HG03378 (cell line): ENCODE measurements around the gene CRYL1.

Experiments used
- ATAC-seq: cut with Tn5 transposase; IDR thresholded peaks from one replicate; pipeline ENCODE4 v1.9.1; 2021; ENCODE audit warnings: mild to moderate bottlenecking, moderate library complexity; ENCODE audit not compliant: unreplicated experiment

CRYL1 gene

DNA sequence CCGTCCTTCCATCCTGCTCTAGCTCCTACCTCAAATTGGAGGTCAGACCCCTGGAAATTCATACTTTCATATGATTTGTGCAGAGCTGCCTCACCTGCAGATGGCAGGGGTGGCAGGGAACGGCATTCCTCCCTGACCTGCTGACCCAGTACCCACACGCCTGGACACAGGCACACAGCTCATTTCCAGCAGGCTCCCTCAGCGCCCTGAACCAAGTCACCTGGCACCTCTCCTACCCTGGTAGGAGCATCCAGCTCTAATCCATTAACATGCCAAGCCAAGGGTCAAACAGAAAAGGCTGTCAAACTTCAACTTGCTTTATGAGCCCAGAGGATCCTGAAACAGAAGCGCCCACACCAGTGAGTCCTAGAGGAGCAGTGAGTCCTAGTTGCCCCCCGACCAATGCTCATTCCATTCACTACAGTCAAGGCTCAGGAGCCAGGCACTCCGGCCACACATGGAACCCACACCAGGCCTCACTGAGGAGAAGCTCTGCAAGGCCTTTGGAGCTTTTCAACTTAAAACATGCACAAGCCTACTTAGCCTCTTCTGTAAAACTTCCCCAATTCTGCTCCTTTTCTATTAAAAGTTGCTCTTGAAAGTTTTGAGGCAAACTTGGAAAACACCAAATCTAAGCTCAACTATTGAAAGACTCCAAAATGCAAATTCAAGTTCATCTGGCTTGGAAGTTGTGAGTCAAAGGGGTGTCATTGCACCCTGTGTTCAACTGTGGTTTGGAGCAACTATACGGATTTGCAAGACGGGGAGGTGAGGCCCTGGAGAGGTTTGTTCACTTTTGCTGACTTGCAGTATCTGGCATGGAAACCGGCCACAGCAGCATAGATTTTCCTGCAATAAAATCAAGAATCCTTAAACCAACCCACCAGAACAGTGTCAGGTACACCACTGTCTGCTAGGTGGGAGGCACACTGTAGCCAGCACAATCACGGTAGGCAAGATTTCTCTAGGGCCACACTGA, 96.7 kb downstream of the CRYL1 start:
- ATAC-seq = no peak

DNA sequence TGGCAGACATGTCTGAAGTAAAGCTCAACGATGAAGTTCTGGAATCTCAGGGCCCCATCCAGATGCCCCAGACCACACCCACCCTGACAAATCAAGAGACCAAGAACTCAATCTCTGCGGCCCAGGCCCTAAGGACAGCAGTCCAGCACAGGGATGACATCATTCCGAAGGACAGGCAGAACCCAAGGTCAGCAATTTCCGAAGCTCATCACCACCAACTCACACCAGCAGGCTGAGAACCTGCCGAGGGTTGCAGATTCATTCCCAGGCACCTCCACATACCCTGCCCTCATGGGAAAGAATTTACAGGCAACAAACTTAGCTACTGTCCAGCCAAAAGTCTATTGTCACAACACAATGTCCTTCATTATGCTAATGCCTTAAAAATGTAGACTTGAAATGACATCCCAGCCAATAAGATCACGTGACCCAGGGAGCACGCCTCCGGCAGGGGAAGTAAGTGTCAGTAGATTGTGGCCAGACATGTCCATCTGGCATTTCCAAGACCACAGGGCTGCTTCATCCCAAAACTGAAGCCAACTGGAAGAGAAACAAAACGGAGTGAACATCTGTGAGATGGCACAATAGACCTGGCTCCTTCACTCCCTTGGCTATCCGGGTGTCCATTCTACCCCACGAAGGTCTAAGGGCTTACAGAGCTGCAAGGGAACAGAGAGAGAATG, 98.8 kb downstream of the CRYL1 start:
- no peak for ATAC-seq

DNA sequence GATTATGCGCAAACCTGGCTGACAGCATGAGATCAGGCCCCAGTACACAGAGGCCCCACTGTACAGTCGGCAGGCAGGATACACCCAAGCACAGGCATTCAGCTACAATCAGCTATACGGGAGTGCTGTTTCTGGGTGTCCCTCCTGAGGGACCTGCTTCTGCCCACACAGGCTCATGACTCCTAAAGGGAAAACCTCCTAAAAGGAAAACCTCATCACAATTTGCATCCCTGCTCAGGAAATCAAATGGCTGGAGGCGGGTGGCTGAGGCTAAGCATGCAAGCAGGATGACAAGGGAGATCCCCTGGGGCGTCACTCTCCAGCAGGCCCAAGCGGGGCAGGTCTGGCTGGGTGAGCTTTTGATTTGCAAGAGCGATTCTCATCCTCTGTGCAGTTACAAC, 99.8 kb downstream of the CRYL1 start:
- ATAC-seq = peak; percentile 61

DNA sequence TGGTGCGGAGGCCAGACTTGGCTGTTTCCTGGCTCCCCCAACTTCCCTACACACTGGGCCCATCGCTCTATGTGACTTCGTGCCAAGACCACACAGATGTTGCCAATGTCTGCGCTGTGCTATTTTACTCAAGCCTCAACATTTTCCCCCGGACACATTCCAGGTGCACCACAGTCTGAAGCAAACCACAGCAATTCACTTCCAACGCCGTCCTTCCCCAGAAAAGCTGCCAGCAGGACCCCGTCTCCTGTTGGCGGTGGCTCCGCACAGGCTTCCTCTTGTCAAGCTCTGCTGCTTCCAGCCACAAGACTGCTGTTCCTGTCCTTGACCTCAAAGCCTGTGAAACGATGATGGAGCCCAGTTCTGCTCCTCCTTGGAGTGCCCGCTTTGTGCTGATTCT, 100.7 kb downstream of the CRYL1 start:
- ATAC-seq = no peak

DNA sequence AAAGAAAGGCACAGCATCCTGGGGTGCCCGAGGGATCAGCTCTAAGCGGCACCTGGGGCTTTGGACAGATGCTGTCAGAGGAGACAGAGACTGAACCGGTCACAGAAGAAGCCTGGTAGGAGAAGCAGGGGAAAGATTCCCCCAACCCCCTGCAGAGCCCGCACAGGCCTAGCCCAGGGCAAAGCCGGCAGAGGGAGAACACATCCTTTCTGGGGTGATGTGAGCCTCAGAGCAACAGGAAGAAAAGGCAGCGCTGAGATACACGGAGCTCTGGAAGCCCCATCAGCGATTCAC, 101.2 kb downstream of the CRYL1 start:
- ATAC-seq = no peak

DNA sequence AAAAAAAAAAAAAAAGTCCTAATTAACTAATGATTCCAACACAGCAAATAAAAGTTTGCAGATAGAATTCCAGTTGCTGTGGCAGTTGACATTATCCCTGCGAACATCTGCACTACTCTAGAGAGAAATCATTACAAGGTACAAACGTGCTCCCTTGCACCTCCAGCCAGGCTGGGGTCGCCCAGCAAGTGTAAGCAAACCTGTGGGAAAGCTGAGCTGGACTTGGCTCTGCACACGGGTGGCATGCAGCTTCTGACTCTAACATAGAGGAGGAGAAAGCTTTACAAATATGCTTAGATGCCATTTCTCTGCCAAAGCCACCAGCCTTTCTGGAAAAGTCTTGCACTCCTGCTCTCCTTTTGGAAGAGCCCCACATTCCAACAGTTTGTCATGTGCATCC, 103.3 kb downstream of the CRYL1 start:
- no peak for ATAC-seq

DNA sequence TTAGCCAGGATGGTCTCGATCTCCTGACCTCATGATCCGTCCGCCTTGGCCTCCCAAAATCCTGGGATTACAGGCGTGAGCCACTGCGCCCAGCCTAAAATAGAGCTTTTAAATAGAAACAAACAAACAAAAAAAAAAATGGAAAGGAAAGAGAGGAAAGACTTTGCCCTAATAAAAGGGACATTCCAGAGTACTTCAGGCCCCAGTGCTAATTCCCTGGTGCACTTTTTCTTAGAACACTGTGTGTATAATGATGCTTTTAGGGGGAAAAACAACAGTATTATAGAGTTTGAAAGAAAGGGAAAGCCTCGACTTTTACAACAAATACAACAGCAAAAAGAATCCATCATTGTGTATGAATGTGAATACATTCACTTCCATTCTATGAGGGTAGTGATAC, 104.7 kb downstream of the CRYL1 start:
- no peak for ATAC-seq

DNA sequence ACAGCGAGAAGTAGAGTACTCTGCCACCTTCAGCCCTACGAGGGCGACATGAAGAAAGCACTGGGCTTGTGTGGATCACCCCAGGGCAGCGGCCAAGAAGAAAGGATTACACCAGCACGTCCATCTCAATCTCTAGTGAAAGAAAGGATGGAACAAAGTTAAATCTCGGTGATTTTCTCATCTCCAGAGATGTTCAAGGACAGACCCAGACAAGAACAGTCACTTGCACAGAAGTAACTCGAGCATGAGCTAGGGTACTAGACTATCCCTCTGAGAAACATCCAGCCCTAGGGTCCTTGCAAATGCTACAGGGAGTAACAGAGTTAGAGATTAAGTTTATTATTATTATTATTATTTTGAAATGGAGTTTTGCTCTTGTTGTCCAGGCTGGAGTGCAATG, 106.7 kb downstream of the CRYL1 start:
- ATAC-seq = no peak

DNA sequence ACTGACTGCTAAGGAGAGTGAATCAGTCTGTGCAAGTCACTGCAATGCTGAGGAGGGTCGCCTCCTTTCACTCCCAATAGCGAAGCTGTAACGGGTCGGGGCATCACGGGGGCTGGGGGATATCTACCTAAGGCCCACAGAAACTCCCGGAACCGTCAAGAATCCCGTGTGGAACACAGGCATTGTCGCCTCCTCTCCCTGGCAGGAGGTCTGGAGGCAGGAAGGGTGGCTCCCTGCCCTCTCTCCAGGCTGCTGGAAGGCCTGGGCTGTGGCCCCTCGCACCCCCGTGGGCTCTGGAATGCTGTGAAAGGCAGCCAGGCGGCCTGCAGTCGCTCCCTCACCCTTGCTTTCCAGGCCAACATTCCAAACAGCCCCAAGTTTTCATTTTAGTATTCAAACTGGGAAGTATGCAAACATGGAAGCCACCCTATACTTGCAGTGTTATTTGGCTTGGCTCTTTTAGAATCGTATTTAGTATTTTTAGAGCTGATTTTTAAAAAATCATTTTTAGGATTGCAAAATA, 109.4 kb downstream of the CRYL1 start:
- no peak for ATAC-seq

DNA sequence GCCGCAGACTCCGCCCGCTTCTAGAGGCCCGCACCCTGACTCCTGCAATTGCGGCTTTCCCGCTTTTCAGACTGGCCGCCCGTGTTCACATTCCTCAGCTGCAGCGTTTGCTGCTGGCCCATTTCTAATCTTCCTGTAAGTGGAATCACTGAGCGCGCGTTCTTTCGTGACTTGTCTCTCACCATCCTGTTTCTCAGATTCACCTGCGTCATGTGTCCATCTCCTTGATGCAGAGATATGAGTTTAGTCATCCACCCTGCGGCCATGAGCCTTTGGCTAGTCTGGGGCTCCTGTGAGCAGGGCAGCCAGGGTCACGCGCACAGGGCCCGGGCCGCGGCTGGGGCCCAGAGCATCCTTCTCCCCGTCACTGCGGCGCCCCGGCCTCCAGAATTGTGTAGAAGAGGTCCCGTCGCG, 110.0 kb downstream of the CRYL1 start:
- ATAC-seq = no peak

DNA sequence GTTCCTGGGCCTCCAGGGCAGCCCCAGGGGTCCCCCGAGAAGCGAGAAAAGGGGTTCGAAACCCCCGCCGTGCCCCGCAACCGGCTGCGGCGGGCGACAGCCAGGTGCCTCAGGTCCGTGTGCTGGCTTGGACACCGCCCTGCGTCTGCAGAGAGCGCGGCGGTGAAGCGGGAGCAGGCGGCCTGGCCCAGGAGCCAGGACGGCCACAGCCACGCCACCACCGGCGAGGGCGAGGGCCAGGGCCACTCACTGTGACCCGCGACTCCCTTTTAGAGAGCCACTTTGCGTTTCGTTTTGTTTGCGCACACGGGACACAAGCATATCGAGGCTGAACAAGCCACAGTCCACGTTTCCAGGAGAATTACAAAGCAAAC, 110.4 kb downstream of the CRYL1 start:
- ATAC-seq = no peak

DNA sequence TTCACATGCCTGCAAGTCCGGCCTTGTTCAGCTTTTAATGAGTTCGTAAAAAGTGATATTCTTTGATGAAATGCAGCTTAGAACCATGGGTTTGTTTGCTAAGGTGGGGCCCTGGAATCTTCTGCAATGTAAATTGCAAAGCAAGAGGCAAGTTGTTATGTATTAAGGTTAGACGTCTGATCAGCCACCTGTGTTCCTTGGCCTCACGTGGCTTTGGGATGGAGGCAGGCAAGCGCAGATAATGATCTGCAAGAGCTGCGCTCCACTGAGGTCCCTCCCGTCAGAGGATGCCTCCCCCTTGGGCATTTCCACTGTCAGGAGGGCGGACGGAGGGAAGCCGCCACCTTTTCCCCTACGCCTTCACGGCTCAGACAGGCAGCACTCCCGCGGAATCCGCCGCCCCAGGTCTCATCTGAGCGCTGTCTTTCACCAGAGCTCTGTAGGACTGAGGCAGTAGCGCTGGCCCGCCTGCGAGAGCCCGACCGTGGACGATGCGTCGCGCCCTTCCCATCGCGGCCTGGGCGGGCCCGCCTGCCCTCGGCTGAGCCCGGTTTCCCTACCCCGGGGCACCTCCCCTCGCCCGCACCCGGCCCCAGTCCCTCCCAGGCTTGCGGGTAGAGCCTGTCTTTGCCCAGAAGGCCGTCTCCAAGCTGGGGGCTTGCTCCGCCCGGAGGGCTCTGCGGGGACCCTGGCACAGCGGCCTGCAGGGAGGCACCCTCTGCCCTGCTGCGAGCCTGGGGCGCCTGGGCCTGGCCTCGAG, 110.9 kb downstream of the CRYL1 start:
- no peak for ATAC-seq

DNA sequence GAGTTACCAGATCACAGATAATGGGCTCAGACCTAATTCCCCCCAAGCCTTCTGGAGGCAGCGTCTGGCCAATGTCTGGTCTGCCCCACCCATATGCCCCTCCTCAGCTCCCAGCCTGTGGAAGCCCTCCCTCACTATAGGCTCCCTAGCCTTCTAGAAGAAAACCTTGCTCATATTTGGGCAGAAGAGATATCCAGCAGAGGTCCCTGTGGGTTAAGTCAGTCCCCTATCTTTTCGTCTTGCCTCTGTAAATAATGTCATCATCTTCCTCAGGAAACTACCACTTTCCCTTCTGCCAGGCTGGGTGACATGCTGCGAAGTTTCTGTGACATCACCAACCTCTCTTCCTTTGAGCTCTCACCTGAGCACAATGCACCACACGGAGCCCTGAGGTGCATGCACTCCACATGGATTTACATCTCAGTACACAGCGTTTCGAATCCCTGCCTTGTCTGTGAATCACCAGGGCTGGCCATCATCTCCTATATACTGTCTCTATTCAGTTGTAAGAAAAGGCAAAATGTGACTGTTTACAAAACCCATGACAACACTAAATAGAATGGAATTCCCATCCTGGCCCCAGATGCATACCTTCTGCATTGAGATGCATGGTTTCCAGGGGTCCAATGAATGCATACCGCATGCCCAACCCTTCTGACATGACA, 112.8 kb downstream of the CRYL1 start:
- no peak for ATAC-seq

DNA sequence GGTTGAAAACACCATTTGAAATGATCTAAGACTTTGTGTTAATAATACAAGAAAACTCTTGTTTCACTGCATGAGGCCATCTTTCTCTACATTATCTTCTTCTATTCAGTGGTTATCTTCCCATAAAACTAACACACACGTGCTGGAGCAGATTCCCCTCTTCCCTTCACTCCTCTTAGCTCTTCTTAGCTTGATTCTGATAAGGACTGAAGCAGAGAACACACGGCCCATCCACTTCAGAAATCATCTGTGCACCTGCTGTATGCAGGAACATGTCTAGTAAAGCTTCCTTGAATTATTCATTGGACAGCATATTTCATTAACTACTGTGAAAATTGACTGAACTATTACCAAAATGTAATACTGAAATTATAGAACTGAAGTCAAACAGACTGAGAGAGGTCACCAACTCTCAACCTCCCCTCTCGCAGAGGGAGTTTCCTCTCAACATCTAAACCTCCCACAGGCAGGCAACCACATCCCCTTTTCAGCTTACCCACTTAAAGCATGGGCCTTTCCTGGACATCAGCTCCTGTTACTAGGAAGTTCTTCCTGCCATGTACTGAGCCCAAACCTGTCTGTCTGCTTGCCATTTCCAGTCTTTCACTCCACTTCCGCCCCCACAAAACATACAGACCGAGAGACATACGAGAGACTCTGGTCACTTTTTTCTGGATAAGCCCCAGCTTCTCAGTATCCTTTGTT, 113.9 kb downstream of the CRYL1 start:
- ATAC-seq = peak; percentile 97

DNA sequence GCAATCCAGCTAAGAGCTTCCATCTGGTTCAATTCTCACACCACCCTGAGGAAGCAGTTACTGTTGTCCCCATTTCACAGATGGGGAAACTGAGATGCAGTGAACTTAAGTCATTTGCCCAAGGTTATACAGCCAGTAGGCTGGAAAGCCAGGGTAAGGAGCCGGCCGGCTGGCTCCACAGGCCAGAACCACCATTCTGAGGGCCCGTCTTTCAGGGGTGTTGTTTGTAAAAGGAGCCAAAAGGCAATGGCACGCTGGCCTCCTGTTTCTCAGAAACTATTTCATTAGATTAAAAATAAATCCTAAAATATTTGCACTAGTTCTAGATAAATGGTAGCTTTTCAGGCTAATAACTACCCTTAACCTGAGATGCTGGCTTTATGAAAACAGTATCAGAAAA, 114.9 kb downstream of the CRYL1 start:
- no peak for ATAC-seq

DNA sequence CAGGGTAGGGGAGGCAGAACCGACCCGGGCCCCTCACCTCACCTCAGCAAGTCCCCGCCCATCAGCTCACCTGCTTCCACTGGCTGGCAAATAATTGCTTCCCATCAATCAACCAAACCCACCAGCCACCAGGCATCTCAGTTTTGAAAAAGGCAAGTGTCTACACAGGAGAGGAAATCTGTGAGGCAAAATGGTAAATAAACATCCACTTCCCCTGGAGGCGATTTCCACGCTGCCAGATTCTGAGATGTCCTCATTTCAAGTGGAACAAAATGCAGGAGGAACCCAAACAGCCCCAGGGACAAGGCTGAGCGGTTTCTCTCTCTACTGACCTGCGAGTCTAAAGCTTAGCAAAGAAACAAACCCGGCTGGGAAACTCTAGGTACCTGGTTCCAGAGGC, 117.5 kb downstream of the CRYL1 start:
- ATAC-seq = no peak

DNA sequence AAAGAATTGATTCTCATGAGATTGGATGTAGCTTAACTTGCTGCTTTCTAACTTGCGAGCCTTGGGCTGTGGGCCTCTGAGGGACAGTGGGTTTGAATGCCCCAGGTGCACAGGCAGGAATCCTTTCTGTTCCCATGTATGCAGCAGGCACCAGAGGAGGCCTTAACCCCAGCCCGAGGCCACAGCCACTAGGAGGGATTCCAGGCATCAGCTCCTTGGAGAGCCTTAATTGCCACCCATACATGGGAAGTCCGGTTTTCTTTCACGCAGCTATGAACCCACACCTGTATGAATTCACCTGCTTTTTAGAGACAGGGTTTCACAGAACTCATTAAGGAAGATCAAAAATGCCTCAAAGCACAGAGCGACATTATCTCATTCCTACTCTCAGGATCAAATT, 117.9 kb downstream of the CRYL1 start:
- ATAC-seq = no peak

DNA sequence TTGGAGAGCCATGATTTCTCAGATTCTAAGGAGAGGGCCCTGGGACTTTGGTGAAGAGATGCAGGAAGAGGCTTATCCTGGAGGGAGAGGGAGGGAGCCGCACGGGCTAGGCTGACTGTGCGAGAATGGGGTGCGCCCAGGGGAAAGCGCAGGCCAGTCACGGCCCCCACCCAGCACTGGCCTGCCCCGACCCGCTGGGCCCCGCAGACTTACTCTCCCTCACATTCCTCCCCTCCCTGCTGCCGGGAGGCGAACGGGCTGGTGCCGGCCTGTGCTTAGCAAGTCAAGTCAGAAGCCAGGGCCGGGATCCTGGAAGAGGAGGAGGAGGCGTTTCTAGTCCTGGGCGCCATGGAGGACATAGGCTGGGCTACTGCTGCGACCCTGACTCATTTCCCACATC, 120.0 kb downstream of the CRYL1 start:
- no peak for ATAC-seq

DNA sequence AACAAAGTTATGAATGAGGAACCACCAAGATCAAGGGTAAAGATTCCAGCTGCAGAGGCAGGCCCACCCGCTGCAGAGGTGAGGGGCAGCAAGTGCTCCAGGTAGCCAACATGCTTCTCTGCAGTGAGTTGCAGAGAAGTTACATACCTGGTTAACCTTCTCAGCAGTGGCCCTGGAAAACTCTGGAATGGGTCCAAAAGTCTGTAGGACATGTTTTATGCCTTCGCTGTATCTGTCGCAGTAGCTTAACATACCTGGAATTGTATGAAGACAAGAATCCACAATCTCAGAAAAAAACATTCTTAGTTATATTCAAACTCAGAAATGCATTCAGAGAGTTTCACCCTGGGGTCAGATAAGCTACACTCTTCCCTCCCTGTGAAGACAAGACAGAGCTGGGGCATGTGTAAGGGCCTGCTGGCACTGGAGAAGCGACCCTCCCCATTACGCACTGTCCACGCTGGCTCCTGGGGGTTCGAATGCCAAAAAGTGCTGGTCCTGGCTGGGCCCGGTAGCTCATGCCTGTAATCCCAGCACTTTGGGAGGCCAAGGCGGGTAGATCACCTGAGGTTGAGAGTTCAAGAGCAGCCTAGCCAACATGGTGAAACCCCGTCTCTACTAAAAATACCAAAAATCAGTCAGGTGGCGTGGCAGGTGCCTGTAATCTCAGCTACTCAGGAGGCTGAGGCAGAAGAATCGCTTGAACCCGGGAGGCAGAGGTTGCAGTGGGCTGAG, 121.0 kb downstream of the CRYL1 start:
- no peak for ATAC-seq

DNA sequence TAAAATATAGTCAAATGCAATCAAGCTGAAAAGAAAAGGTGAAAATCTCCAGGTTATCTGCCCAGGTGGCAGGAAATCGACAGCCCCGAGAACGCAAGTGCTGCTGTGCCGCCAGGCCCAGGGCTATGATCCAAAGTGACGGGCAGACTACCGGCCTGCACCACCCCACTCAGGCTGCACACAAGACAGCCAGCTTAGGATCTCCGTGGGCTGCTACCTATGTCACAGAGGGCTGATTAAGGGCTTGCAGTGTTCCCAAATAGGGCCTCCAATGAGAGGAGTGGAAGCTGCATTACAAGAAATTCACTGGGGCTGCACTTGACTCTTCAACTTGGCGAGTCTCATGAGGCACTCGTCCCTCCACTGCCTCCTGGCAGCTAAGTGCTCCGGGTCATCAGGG, 121.8 kb downstream of the CRYL1 start:
- ATAC-seq = no peak
